IgD-negative memory B cell (primary cell): ENCODE results near the gene GDPD5. TPM values are rescaled to one million over a fixed set of nuclear protein-coding genes. Genes with fewer than 3 reads are reported as not detected.
A peak's percentile ranks its signal among the peaks of the same experiment; 100 is the strongest.

ENCODE experiments used
- H3K27ac Mint-ChIP-seq, 3 donors: one replicate each; pipeline ENCODE4 v1.8.0; 2020 to 2022; ENCODE audit warnings: mild to moderate bottlenecking in 3 of 3, mixed read lengths in 3 of 3, moderate library complexity in 1 of 3
- H3K27me3 Mint-ChIP-seq: one replicate; pipeline ENCODE4 v1.8.0; 2021; ENCODE audit warnings: mixed read lengths
- H3K36me3 Mint-ChIP-seq: one replicate; pipeline ENCODE4 v1.8.0; 2020; ENCODE audit warnings: mild to moderate bottlenecking, mixed read lengths
- H3K4me1 Mint-ChIP-seq, 3 donors: one replicate each; pipeline ENCODE4 v1.8.0; 2020 to 2022; ENCODE audit warnings: mixed read lengths in 3 of 3, mild to moderate bottlenecking in 1 of 3
- H3K4me3 Mint-ChIP-seq, 4 donors: one replicate each; pipeline ENCODE4 v1.8.0; 2020 to 2022; ENCODE audit warnings: mild to moderate bottlenecking in 4 of 4, mixed read lengths in 4 of 4, moderate library complexity in 3 of 4
- H3K9me3 Mint-ChIP-seq, 3 donors: one replicate each; pipeline ENCODE4 v1.8.0; 2020 to 2021; ENCODE audit warnings: mixed read lengths in 3 of 3, mild to moderate bottlenecking in 1 of 3
- polyA plus RNA-seq: library from polyadenylated mRNA; unstranded; fragments of 300-500 nt; fragmentation: Illumina TruSeq; gene quantifications from one replicate; pipeline ENCODE4 v1.2.3, GENCODE V29; 2021

Gene GDPD5
- polyA plus RNA-seq, 1 donor from 2014 or later: 27.8 TPM

GRCh38 chr11:75548595-75549272 is 23.0 kb upstream of the GDPD5 start:
- H3K27me3 Mint-ChIP-seq: peaks cover 10% of the 10 kb centered on the region
- no peak overlapping the region for H3K27ac Mint-ChIP-seq
- peaks cover 2% of the 10 kb centered on the region for H3K36me3 Mint-ChIP-seq

GRCh38 chr11:75547617-75548058 is 21.9 kb upstream of the GDPD5 start:
- H3K27ac Mint-ChIP-seq: no peak overlapping the region
- no peak overlapping the region for H3K4me3 Mint-ChIP-seq
- peaks cover 2% of the 10 kb centered on the region for H3K36me3 Mint-ChIP-seq
- H3K4me1 Mint-ChIP-seq: no peaks in the 10 kb centered on the region
- peaks cover 10% of the 10 kb centered on the region for H3K27me3 Mint-ChIP-seq
- no peaks in the 10 kb centered on the region for H3K9me3 Mint-ChIP-seq

More at GRCh38 chr11:75548595-75549272, 23.0 kb upstream of the GDPD5 start:
- no peaks in the 10 kb centered on the region for H3K9me3 Mint-ChIP-seq
- no peaks in the 10 kb centered on the region for H3K4me1 Mint-ChIP-seq
- H3K4me3 Mint-ChIP-seq: no peak overlapping the region

DNA sequence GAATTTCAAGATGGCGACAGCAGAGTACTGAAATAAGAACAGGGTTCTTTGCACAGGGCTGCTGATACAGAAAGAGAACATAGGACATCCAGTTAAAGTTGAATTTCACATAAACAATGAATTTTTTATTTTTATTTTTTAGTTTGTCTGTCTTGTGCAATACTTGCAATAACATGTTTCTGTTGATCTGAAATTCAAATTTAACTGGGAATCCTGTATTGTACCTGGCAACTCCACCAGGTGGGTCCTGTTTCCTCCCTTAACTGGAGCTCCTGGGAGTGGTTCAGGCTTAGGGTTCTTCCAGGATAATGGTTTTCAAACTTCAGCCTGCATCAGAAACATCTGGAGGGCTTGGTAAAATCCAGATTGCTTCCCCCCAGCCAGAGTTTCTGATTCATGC is 21.4 kb upstream of the GDPD5 start:
- H3K36me3 Mint-ChIP-seq: peaks cover 2% of the 10 kb centered on the region
- H3K4me3 Mint-ChIP-seq: no peak overlapping the region
- H3K27ac Mint-ChIP-seq: no peak overlapping the region
- no peaks in the 10 kb centered on the region for H3K4me1 Mint-ChIP-seq
- peaks cover 10% of the 10 kb centered on the region for H3K27me3 Mint-ChIP-seq
- no peaks in the 10 kb centered on the region for H3K9me3 Mint-ChIP-seq

DNA sequence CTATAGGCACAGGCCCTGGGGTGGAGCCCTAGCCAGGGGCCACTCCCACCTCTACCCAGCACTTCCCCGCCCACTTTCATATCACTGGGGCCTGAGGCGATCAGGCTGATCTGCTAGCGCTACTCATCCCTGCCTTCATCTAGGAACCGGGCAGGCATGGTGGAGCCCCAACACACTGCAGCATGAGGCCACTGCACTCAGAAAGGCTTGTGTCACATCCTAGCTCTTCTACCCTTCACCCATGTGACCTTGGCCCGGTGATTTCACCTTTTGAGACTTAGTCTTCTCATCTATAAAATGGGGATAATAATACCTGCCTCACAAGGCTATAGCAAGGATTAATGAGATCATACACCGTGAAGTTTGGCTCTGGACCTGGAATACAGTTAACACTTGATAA is 18.1 kb upstream of the GDPD5 start:
- Mint-ChIP-seq H3K36me3 (peaks cover 4% of the 10 kb centered on the region), H3K9me3 (no peaks in the 10 kb centered on the region), H3K27ac (no peak overlapping the region), H3K4me1 (no peaks in the 10 kb centered on the region), H3K27me3 (peaks cover 10% of the 10 kb centered on the region), H3K4me3 (no peak overlapping the region)

GRCh38 chr11:75542088-75542438 is 16.3 kb upstream of the GDPD5 start:
- H3K27ac Mint-ChIP-seq: no peak overlapping the region
- peaks cover 14% of the 10 kb centered on the region for H3K27me3 Mint-ChIP-seq
- H3K9me3 Mint-ChIP-seq: no peaks in the 10 kb centered on the region
- peaks cover 4% of the 10 kb centered on the region for H3K36me3 Mint-ChIP-seq
- no peak overlapping the region for H3K4me3 Mint-ChIP-seq
- H3K4me1 Mint-ChIP-seq: peaks cover 8 to 16% (median 13%) of the 10 kb centered on the region in 3 donors

DNA sequence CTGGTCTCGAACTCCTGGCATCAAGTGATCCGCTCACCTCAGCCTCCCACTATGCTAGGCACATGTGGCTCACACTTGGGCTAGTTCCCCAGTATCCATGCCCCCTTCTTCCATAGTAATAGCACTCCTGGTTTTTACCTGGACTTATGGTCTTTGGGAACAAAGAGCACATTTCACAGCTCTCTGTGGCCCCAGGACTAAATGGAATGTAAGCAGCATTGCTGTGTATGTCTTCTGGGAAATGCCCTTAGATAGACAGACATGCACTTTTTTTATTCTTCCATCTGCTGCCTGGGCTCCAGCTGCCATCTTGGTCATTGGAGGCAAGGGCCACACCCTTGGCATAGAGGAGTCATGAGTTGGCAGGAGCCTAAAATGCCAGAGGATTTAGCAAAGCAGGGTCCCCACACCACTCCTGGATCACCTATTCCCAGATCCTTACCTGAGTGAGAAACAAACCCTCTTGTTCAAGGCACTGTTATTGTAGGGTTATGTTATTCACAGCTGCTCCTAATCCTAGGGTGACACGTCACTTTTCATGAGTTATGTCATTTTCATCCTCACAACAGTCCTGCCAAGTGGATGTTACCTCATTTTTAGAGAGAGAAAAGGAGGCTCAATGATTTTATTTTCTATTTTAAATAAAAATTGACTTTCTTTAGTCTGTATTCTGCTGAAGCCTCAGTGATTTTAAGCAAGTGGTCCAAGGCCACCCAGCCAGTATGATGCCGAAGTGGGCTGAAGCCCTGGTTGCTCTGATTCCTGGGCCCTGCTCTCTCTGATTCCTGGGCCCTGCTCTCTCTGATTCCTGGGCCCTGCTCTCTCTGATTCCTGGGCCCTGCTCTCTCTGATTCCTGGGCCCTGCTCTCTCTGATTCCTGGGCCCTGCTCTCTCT is 15.7 kb upstream of the GDPD5 start:
- H3K4me3 Mint-ChIP-seq: no peak overlapping the region
- peaks cover 18% of the 10 kb centered on the region for H3K27me3 Mint-ChIP-seq
- peaks cover 8% of the 10 kb centered on the region for H3K36me3 Mint-ChIP-seq
- H3K9me3 Mint-ChIP-seq: no peaks in the 10 kb centered on the region
- no peak overlapping the region for H3K27ac Mint-ChIP-seq
- peaks cover 12 to 20% (median 18%) of the 10 kb centered on the region in 3 donors for H3K4me1 Mint-ChIP-seq

- Mint-ChIP-seq H3K27ac (peak overlapping the region in 1 of 3 donors; percentile 1), H3K9me3 (no peaks in the 10 kb centered on the region), H3K36me3 (peaks cover 8% of the 10 kb centered on the region)
Measured at GRCh38 chr11:75539459-75540334, 14.0 kb upstream of the GDPD5 start.

GRCh38 chr11:75538150-75538942 is 12.6 kb upstream of the GDPD5 start:
- Mint-ChIP-seq H3K4me1 (peaks cover 12 to 26% (median 19%) of the 10 kb centered on the region in 3 donors), H3K27me3 (peaks cover 13% of the 10 kb centered on the region), H3K4me3 (peak overlapping the region in 2 of 4 donors; percentile 26 to 88)

More at GRCh38 chr11:75539459-75540334, 14.0 kb upstream of the GDPD5 start:
- H3K4me1 Mint-ChIP-seq: peaks cover 12 to 20% (median 19%) of the 10 kb centered on the region in 3 donors
- no peak overlapping the region for H3K4me3 Mint-ChIP-seq
- peaks cover 15% of the 10 kb centered on the region for H3K27me3 Mint-ChIP-seq

DNA sequence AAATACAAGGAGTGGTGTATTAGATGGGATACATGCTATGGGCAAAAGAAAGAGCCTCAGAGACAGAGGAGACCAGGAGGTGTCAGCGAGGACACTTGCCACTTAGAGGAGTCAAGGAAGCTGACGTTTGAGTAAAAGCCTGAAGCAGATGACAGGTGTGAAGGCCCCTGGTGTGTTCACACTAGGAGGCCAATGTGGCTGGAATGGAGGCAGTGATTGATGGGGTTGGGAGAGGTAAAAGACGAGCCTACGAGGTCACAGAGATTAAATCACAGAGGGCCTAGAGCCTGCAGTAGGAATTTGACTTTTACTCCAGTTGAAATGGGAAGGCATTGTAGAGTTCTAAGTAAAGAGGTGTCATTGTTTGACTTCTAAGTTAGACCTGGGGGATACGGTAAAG is 12.0 kb upstream of the GDPD5 start:
- Mint-ChIP-seq H3K27ac (peak overlapping the region; percentile 20 to 78 (median 69)), H3K27me3 (peaks cover 13% of the 10 kb centered on the region), H3K4me1 (peaks cover 12 to 26% (median 19%) of the 10 kb centered on the region in 3 donors), H3K9me3 (no peaks in the 10 kb centered on the region), H3K36me3 (peaks cover 6% of the 10 kb centered on the region), H3K4me3 (peak overlapping the region; percentile 21 to 88 (median 60))

More at GRCh38 chr11:75538150-75538942, 12.6 kb upstream of the GDPD5 start:
- H3K9me3 Mint-ChIP-seq: no peaks in the 10 kb centered on the region
- H3K27ac Mint-ChIP-seq: no peak overlapping the region
- peaks cover 6% of the 10 kb centered on the region for H3K36me3 Mint-ChIP-seq

GRCh38 chr11:75536786-75537641 is 11.3 kb upstream of the GDPD5 start:
- Mint-ChIP-seq H3K9me3 (no peaks in the 10 kb centered on the region), H3K27ac (peak overlapping the region; percentile 20 to 78 (median 69)), H3K27me3 (peaks cover 18% of the 10 kb centered on the region), H3K36me3 (peaks cover 6% of the 10 kb centered on the region), H3K4me1 (peaks cover 17 to 31% (median 24%) of the 10 kb centered on the region in 3 donors), H3K4me3 (peak overlapping the region; percentile 21 to 88 (median 60))

DNA sequence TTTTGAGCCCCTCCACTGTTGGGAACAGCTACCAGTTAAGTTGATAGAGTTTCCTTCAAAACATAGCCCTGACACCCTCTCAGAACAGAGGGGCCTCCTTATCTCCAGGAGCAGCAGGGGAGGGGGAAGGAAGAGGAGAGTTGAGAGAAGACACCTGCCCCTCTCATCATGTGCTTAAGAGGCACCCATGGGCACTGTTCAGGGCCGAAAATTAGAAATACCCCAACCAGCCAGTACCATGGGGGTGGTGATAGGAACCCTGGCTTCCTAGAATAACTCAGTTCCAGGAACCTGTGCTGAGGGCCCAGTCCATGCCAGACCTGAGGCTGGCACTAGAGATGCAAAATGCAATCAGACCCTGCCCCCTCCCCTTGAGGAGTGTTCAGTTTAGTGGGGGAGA is 9.3 kb upstream of the GDPD5 start:
- Mint-ChIP-seq H3K9me3 (no peaks in the 10 kb centered on the region), H3K36me3 (peaks cover 5% of the 10 kb centered on the region), H3K4me1 (peaks cover 17 to 32% (median 27%) of the 10 kb centered on the region in 3 donors), H3K27ac (no peak overlapping the region), H3K27me3 (peaks cover 18% of the 10 kb centered on the region), H3K4me3 (peak overlapping the region in 1 of 4 donors; percentile 73)

DNA sequence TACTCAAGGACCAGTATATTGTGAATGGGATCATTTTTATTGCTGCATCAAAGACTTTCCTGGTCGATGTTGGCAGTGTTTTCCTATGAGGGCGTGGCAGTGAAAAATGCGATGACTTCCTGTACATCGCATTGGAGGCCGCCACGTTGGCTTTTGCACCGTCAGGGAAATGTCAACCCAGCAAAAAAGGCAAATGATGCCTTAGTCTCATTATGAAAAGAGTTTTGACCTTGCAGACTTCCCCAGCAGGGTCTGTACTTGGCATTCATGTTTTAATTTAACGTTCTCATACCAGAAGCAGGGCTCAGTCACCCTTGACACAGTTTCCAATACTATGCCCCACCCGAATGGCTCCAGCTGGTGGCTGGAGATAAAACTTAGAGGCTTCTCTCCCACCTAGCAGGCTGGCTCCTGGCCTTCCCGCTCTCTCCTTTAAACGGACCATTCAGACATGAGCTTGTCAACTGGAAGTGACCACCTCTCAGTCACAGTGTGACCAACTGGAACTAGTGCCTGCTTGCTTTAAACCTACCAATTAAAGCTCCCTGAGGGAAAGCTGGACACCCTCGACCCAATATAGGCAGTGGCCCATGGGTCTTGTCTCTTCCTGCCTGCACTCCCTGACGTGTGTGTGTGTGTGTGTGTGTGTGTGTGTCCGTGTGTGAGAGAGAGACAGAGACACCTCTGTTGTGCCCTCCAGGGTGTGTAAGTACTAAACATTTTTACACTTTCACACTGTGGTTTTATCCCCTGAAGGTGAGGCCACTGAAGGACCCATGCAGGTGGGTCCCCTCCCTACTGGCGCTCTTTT is 8.7 kb upstream of the GDPD5 start:
- peaks cover 16% of the 10 kb centered on the region for H3K27me3 Mint-ChIP-seq
- H3K4me1 Mint-ChIP-seq: peaks cover 17 to 32% (median 27%) of the 10 kb centered on the region in 3 donors
- no peaks in the 10 kb centered on the region for H3K9me3 Mint-ChIP-seq
- H3K4me3 Mint-ChIP-seq: peak overlapping the region in 1 of 4 donors; percentile 4
- H3K36me3 Mint-ChIP-seq: peaks cover 4% of the 10 kb centered on the region
- no peak overlapping the region for H3K27ac Mint-ChIP-seq
